Heart left ventricle (tissue), 16 donors: ENCODE results near the gene ZFPM1. TPM values are rescaled to one million over a fixed set of nuclear protein-coding genes. Genes with fewer than 3 reads are reported as not detected.

Experiments used
- ATAC-seq, 4 donors: fragments of 200-7000 bp; cut with Tn5 transposase; one replicate each; pipeline ENCODE4 v1.9.1; 2020 to 2022; ENCODE audit warnings: moderate library complexity in 4 of 4, mild to moderate bottlenecking in 3 of 4, moderate number of reproducible peaks in 1 of 4
- DNase-seq, 5 donors: peaks; one replicate each; pipeline ENCODE4 v3.0.0-alpha.2; 2020
- H3K27ac ChIP-seq, 12 donors: fragments of 200-600 bp; sonication (generic) in 4 of 12; one replicate each; pipeline versions ENCODE4 v1.5.0 to v1.8.0; 2016 to 2022; ENCODE audit warnings: mild to moderate bottlenecking in 2 of 12
- H3K27me3 ChIP-seq, 9 donors: fragments of 200-600 bp; sonication (generic) in 2 of 9; one replicate each; pipeline versions ENCODE4 v1.5.1 to v1.8.0; 2016 to 2022; ENCODE audit warnings: mild to moderate bottlenecking in 3 of 9
- H3K36me3 ChIP-seq, 9 donors: fragments of 200-600 bp; sonication (generic) in 2 of 9; one replicate each; pipeline versions ENCODE4 v1.5.0 to v1.8.0; 2018 to 2022; ENCODE audit warnings: mild to moderate bottlenecking in 2 of 9
- H3K4me1 ChIP-seq, 12 donors: fragments of 200-600 bp; sonication (generic) in 4 of 12; one replicate each; pipeline versions ENCODE4 v1.5.0 to v1.8.0; 2016 to 2022; ENCODE audit warnings: mild to moderate bottlenecking in 3 of 12
- H3K4me3 ChIP-seq, 12 donors: fragments of 200-600 bp; sonication (generic) in 4 of 12; one replicate each; pipeline versions ENCODE4 v1.5.0 to v1.8.0; 2017 to 2022; ENCODE audit warnings: mild to moderate bottlenecking in 9 of 12, moderate library complexity in 4 of 12
- H3K9me3 ChIP-seq, 12 donors: fragments of 200-600 bp; sonication (generic) in 4 of 12; one replicate each; pipeline versions ENCODE4 v1.5.0 to v1.8.0; 2016 to 2022; ENCODE audit warnings: mild to moderate bottlenecking in 1 of 12
- CTCF ChIP-seq, 12 donors: fragments of 200-600 bp; sonication (generic) in 4 of 12; IDR thresholded peaks; one replicate each; pipeline versions ENCODE4 v1.5.0 to v1.8.0; 2018 to 2022; ENCODE audit warnings: antibody characterized with exemption in 12 of 12, mild to moderate bottlenecking in 5 of 12
- POLR2A ChIP-seq, 2 donors: fragments of 450-650 bp; IDR thresholded peaks; one replicate each; pipeline ENCODE4 v1.6.1; 2017; ENCODE audit warnings: antibody characterized with exemption in 2 of 2, mild to moderate bottlenecking in 2 of 2, moderate library complexity in 2 of 2
- WGBS, 4 donors: extraction: QIAGEN DNeasy Blood & Tissue Kit in 2 of 4; methylation state at CpG; one replicate each; pipeline versions ENCODE4 v1.1.5 to v1.1.7; 2013 to 2018; 5-methylcytosine and 5-hydroxymethylcytosine counted together
- intact Hi-C, 10 donors: fragments of 100-400 bp; cut with DNase I; formaldehyde crosslinking; loops; one replicate each; pipeline versions ENCODE4 v1.11.1 to v1.14.2; 2022
- polyA plus RNA-seq, 2 donors: library from polyadenylated mRNA; stranded (reverse); fragments of 200-250 nt; gene quantifications; one replicate each; pipeline ENCODE4 v1.2.3, GENCODE V29; 2013
- total RNA-seq, 9 donors: library from RNA; depleted of rRNA in 2 of 9; stranded (reverse); fragments of >200 nt in 2 of 9; fragmentation: NEBNext Ultra II Directional in 3 of 9; extraction: Animal tissue kit (Norgen Biotek cat#: 25700) in 3 of 9; gene quantifications; one replicate each; pipeline versions ENCODE4 v1.1.0 to v1.2.4, GENCODE V29; 2016 to 2023
- donor health status: ischemic (EF 13 %, LVEDD 7.1; RV severe dilation, severe dysfunction).
- donor health status: healthy with polysubstance abuse.
- donor health status: DM: no; HTN: yes; CAD: no.
- donor health status: DM: no; HTN: no; CAD: no.
- donor health status: ischemic (EF 25% LVEDD 6.9; RV normal size, moderate dysfunction).
- donor health status: ischemic (EF 25% LVEDD 5.7; RV mildly dilated, moderate dysfunction).
- donor health status: healthy.
- donor health status: DM: yes; HTN: yes; CAD: no.
- donor health status: ischemic (EF 35%, LVEDD 5.7; RV mildly dilated, moderate dysfunction).
- donor health status: nonischemic (EF 11% LVEDD 7.7; RV severe dilation, severe dysfunction).
- donor health status: DM: yes; HTN: yes; CAD: no.
- donor health status: PGD.
- donor health status: ischemic (EF 29% LVEDD 5.4; RV normal size, mild dysfunction).
- donor health status: nonischemic (EF 23%, LVEDD 6.1; RV moderate dilation, normal function).

ZFPM1 gene
- total and polyA plus RNA-seq, 11 donors, result 1.3 to 6.3 (median 4.1) TPM

- Histone ChIP-seq H3K27ac (peak overlapping the region in 11 of 12 donors; percentile 67 to 88 (median 80)), H3K9me3 (no peaks in the 10 kb centered on the region), H3K4me3 (peak overlapping the region; percentile 53 to 98 (median 91)), H3K4me1 (peaks cover 3 to 27% (median 22%) of the 10 kb centered on the region in 12 donors), H3K27me3 (no peaks in the 10 kb centered on the region), H3K36me3 (peaks cover 0 to 25% (median 4%) of the 10 kb centered on the region in 9 donors)
- WGBS, 4 donors, result 0 to 7% (median 2%) methylated on average over 5 to 28 of the region's 28 CpGs
- peak; percentile 15 to 47 (median 25) for ATAC-seq
- DNase-seq, result peak in 2 of 5 donors; percentile 26 to 49
- no peak for TF ChIP-seq POLR2A (IDR thresholded peaks at IDR 0.05)
- TF ChIP-seq CTCF (IDR thresholded peaks at IDR 0.05), result no peak
- intact Hi-C loops, result loop anchor here in 3 of 10 donors (10.0 kb wide), 3 partner anchors 125 to 805 kb away; partner anchors contain the start of gene KLHDC4 (in 1 of the 3)
These were observed 116.5 kb downstream of the ZFPM1 start for GRCh38 chr16:88569614-88569984.

GRCh38 chr16:88569985-88570690 lies 117.1 kb downstream of the ZFPM1 start, which contains the start of gene ZC3H18:
Gene ZC3H18 (plus strand): TSS chr16:88570403. CDS start chr16:88577124, 6,721 bp downstream.
- intact Hi-C loops, result loop anchor here in 7 of 10 donors (1.0 to 10.0 kb wide), 7 partner anchors 118 to 805 kb away; partner anchors contain the start of genes CTU2 (in 4 of the 7), RNF166 (in 4 of the 7) and KLHDC4 (in 3 of the 7)
- Histone ChIP-seq H3K4me3 (peak within 1 kb of the TSS; percentile 54 to 98 (median 92)), H3K36me3 (peaks cover 0 to 26% (median 4%) of the 10 kb centered on the region in 9 donors), H3K27ac (peak within 1 kb of the TSS; percentile 56 to 88 (median 81)), H3K4me1 (peaks cover 3 to 27% (median 22%) of the 10 kb centered on the region in 12 donors), H3K27me3 (no peaks in the 10 kb centered on the region), H3K9me3 (no peaks in the 10 kb centered on the region)
- ATAC-seq (peak; percentile 88 to 98 (median 98)), DNase-seq (peak; percentile 97 to 99 (median 99))
- 0 to 1% (median 0%) methylated on average over 30 to 90 of the region's 90 CpGs for WGBS, 4 donors
- TF ChIP-seq POLR2A (IDR thresholded peaks at IDR 0.05) (peak in 1 of 2 donors; percentile 75), CTCF (IDR thresholded peaks at IDR 0.05) (no peak)

- Histone ChIP-seq H3K27me3 (no peaks in the 10 kb centered on the region), H3K4me3 (peak overlapping the region; percentile 54 to 98 (median 92)), H3K36me3 (peaks cover 0 to 31% (median 7%) of the 10 kb centered on the region in 9 donors), H3K4me1 (peaks cover 3 to 27% (median 22%) of the 10 kb centered on the region in 12 donors), H3K9me3 (no peaks in the 10 kb centered on the region), H3K27ac (peak overlapping the region in 11 of 12 donors; percentile 71 to 88 (median 82))
- peak in 1 of 5 donors; percentile 64 for DNase-seq
- no peak for ATAC-seq
- 0 to 1% (median 0%) methylated on average over 11 to 35 of the region's 35 CpGs for WGBS, 4 donors
- TF ChIP-seq CTCF (IDR thresholded peaks at IDR 0.05) (no peak), POLR2A (IDR thresholded peaks at IDR 0.05) (no peak)
- intact Hi-C loops, result loop anchor here in 5 of 10 donors (1.0 to 10.0 kb wide), 5 partner anchors 118 to 806 kb away; partner anchors contain the start of genes CTU2 (in 4 of the 5), RNF166 (in 4 of the 5) and KLHDC4 (in 2 of the 5)
These were observed 117.6 kb downstream of the ZFPM1 start for GRCh38 chr16:88570691-88571092.

GRCh38 chr16:88575251-88575650 lies 122.2 kb downstream of the ZFPM1 start:
- intact Hi-C loops, result loop anchor here in 2 of 10 donors (10.0 kb wide), 1 partner anchor 810 kb away; the partner anchor contains the start of gene KLHDC4 (in 2 of the 2)
- peaks cover 3 to 20% (median 16%) of the 10 kb centered on the region in 12 donors for H3K4me1 ChIP-seq
- WGBS, 4 donors, result 88 to 91% (median 90%) methylated on average over 11 of the region's 11 CpGs
- ATAC-seq (no peak), DNase-seq (peak in 1 of 5 donors; percentile 10)
- H3K36me3 ChIP-seq, result peaks cover 0 to 74% (median 49%) of the 10 kb centered on the region in 9 donors
- H3K4me3 ChIP-seq, result no peak overlapping the region
- H3K27ac ChIP-seq, result no peak overlapping the region
- no peaks in the 10 kb centered on the region for H3K9me3 ChIP-seq
- no peaks in the 10 kb centered on the region for H3K27me3 ChIP-seq
- TF ChIP-seq POLR2A (IDR thresholded peaks at IDR 0.05) (no peak), CTCF (IDR thresholded peaks at IDR 0.05) (no peak)
